HG03135 (cell line): ENCODE data around the gene STT3B.

Experiments used
- ATAC-seq: cut with Tn5 transposase; IDR thresholded peaks from one replicate; pipeline ENCODE4 v1.9.1; 2021; ENCODE audit warnings: mild to moderate bottlenecking, moderate library complexity; ENCODE audit not compliant: unreplicated experiment

STT3B gene

DNA sequence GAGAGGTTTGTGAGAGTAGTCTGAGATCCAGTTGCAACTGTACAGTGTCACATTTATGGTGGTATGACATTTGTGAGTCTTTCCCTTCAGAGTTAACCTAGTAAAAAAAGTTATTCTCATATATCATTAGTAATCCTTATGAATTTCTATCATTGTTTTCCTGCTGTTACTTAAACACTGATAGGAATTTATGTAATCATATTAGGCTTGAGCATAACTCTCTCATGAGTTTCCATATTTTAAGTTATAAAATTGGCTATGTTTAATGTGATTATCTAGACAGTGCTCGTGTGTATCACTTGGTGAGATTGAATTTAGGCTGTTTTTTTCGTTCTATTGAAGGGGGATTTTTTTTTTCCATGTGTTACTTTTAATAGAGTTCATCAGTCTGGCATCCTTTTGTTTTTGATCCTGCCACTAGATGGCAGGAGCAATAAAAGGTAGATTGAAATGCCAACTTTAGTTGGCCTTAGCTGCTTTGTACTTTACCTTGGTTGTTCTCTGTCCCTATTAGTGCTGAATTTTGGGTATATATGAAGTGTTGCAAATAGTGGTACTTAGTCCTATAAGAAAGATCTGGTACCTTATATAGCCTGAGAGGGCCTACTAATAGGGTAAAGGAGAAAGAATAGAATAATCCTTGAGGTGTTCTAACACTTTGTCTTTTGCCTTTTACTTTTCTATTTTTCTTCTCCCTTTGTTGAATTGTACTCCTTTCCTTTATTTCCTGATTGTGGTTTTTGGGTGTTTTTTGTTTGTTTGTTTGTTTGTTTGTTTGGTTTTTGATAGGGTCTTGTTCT, 17.9 kb downstream of the STT3B start:
- no peak for ATAC-seq

DNA sequence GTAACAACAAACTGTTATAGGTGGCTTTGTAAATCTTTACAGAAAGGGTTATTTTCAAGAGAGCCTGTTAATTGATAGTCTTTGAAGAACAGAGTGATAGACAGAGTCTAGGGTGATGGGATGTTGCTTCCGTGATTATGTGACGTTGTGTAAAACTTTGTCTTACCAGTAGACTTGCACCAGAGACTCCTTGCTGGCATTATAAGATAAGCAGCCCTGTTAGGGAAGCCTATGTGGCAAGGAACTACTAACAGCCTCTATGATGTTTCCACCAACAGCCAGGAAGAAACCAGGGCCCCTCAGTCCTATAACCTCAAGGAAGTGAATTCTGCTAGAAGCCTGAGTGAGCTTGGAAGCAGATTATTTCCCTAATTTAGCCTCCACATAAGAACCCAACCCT, 18.9 kb downstream of the STT3B start:
- ATAC-seq: no peak

DNA sequence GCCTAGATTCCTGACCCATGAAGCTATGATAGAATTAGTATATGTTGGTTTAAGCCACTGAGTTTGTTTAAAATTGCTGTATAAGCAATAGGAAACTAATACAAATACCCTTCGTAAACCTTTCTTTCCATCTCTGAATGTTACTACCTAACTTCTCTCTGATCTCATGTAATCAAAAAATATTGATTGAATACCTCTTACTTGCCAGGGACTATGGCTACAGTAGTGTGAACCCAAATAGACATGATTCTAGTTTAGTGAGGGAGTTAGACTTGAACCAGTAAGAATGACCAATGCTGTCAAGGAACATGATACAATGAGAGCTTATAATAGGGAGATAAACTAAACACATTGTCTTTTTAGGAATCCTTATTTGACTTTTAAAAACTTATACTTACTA, 19.4 kb downstream of the STT3B start:
- no peak for ATAC-seq

DNA sequence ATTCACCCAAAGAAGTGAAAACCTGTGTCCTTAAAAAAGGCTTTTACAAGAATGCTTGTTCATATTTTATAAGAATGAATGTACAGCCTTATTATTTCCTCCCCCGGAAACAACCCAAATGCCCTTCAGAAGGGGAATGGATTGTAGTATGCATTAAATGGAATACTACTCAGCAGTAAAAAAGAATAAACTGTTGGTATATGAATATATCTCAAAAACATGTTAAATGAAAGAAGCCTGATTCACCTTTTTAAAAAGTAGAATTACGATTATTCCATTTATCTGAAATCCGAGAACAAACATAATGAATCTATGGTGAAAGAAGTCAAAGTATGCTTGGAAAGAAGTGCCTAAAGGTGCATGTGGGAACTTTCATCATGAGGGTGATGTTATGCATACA, 20.5 kb downstream of the STT3B start:
- no peak for ATAC-seq

DNA sequence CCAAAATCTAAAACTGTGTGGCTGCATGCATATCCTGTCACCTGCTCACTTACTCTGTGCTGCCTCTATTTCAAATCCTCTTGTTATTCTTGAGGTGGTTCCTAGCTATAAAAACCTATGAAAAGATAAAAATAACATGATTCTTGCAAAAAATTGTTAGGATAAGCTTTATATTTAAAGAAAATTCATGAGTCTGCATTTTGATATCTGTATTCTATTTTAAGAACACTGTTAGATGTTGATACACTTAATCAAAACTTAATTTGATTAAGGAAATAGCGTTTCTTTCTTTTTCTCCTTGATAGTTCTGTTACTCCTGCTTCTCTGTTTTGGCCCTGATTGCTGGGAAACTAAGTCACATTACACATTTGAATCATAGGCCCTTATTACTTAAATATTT, 22.5 kb downstream of the STT3B start:
- no peak for ATAC-seq

DNA sequence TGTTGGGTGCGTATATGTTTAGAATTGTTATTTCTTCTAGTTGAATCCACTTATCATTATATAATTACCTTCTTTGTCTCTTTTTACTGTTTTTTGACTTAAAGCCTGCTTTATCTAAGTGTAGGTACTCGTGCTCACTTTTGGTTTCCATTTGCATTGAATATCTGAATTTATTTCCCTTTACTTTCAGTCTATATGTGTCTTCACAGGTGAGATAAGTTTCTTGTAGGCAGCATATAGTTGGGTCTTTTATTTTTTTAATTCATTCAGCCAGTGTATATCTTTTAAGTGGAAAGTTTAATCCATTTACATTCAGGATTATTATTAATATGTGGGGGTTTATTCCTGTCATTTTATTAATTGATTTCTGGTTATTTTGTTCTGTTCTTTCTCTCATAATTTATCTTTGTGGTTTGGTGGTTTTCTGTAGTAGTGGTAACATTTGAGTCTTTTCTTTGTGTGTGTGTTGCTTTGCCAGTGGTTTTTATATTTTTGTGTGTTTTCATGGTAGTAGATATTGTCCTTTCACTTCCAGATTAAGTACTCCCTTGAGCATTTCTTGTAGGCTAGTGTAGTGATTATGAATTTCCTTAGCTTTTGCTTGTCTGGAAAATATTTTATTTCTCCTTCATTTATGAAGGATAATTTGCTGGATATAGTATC, 27.3 kb downstream of the STT3B start:
- ATAC-seq: no peak

DNA sequence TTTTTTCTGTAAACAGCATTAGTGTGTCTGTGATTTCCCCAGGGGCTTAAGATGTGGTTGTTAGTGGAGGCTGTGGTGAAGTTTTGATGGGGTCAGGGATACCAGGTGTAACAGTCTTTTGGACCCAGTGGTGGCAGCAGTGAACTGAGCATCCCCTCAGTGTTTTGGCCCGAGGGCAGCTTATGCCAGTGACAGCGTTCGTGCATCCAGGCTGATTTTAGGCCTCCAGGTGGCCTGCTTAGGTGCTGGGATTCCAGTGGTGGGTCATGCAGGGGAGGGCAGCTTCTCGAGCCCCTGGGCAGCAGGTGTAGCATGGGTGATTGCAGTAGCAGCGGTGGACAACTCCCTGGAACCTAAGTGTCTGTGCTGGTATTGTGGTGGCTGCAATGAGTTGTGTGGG, 29.2 kb downstream of the STT3B start:
- ATAC-seq: no peak

DNA sequence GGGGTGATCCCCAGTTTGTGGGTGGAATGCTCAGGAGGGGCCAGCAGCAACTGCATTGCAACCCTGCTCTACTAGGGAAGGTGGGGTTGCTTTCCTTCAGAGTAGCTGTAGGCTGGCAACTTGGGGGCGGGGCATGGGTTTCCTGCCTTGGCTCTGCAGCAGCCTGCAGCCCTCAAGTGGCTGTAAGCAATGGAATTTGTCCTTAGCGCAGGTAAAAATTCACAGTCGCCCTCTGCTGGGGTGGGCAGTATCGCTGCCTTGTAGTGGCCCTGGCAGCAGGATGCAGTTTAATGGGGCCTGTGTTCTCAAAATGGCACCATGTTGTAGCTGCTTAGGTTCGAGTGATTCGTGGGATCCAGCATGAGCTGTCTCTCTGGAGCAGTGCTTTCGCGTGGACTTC, 29.8 kb downstream of the STT3B start:
- ATAC-seq: no peak

DNA sequence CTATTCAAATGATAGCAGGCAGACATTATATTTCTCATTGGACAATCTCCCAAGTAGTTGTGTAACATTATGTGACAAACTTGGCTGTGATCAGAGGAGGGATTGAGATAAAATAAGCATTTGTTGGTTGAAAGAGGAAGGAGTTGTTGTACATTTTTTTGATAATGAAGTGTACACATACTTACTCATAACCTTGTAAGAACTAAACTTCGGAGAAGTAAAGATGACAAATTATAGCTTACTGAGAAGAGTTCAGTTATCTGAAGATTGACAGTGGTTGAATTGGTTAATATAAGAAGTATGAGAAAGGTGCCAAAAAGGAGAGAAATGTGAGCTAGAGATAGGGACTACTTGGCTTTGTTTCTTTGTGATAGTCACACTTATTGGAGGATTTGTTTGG, 32.6 kb downstream of the STT3B start:
- ATAC-seq: no peak

DNA sequence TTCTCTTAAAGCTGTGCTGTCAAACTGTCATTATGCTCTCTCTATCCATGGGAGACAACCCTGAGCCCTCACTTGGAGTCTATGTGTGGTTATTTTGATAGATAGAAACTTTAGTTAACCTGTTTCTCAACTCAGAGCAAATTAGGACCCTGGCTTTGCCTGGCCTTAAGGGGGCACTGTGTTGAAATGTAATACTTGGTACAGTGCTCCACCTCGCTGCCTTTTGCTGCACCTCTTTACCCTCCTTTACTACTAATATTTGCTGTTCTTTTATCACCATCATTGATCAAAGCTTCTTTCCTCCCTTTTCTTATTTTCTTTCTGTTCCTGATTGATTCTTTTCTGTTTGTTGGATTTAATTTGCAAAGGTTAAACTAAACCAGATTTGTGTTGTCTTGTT, 34.3 kb downstream of the STT3B start:
- ATAC-seq: no peak

DNA sequence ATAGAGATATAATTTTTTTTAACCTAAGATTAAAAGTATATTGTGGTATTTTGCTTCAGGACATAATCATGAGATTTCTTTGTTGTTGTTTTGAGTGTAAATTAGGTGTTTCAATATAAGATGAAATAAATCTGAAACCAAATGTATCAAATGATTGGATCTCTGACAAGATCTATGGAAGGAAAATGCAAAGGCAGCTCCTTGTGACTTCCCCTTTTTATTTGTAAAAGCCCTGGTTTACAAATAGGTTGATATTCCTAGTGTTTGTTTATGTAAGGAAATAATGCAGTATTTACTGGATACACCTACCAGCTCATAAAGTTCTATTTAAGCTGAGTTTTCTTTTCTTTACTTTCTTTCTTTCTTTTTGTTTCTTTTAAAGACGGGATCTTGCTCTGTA, 35.9 kb downstream of the STT3B start:
- no peak for ATAC-seq

DNA sequence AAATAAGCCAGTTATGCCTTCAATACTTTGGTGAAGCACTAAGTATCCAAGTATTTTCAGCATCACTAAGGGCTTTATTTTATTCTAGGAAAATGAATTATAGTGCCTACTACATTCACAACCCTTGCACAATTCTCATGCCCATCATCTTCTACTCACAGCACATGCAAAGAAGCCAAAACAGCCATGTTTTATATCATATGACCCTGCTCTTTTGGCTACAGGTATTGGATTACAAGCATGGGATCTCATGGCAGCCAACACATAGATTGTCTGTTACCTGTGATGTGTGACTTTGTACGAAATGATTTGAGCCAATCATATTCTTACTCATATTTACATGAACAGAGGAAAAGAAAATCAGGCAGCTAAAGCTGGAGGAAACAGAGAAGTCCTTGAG, 38.6 kb downstream of the STT3B start:
- ATAC-seq: no peak

DNA sequence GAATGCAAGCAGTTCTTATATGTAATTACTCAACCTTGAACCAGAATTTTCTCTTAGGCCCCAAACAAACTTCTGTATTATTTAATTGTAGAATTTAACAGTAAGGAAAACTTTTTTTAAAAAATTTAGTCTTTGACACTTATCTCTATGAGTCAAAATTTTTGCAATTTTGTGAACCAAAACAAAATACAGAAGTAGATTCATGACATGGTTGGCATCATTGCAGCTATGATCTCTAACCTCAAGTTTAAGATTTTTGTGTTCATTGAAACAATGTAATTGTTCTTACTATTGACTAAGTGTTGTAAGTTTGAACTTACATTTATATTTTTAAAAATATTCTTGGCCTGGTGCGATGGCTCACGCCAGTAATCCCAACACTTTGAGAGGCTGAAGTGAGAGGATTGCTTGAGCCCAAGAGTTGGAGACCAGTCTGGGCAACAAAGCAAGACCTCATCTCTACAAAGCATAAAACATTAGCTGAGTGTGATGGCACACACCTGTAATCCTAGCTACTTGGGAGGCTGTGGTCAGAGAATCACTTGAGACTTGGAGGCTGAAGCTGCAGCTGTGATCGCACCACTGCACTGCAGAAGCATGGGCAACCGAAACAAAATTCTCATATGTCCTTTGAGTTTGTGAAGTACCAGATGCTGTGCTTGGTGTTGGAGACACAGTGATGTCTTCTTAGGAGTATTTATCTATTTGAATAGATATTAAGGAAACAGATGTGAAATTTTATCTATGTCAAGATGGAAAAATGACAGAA, 39.7 kb downstream of the STT3B start:
- no peak for ATAC-seq

DNA sequence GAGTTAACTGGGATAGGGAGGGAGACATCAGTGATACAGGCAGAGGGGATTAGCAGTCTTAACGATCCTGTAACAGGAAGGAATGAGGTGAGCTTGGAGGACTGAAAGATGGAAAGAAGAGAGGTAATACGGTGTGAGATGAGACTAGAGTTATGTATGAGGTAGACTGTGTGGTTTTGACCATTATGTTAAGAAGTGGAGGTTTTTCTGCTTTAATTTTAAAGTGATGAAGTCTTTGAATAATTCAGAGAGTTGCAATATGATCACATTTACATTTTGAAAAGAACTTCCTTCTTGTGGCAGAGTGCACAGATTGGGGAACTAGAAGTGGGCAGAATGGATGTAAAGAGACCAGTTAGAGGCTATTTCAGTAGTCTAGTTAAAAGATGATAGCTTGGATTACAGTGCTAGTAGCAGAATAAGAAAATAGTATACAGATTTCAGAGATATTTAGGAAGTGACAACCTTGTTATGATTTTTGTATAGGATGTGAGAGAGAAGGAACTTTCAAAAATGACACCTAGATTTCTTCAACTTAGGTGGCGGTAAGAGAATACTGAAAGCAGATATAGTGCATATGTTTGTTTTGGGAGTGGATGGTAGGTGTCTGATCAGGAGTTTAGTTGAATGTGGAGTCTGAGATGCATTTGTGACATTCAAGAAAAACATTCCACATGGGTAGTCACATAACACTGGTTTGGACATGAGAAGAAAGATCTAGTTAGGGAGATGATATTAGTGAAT, 40.5 kb downstream of the STT3B start:
- no peak for ATAC-seq

DNA sequence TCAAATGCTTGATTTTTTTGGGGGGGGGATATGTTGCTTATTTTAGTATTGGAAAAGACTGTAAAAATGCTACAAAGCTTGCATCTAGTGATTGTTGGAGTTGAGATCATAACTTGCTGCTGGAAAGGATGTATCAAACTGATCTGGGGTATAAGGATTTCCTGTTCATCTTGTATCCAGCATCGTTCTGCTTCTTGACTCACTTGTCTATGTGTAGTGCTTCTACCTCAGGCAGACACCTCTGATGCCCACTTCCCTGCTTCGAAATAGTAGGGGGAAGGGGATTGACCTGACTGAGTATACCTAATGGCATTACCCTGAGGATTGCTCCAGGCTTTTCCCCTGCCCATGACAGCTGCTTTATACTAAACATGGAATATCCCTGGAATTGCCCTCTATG, 42.7 kb downstream of the STT3B start:
- no peak for ATAC-seq

DNA sequence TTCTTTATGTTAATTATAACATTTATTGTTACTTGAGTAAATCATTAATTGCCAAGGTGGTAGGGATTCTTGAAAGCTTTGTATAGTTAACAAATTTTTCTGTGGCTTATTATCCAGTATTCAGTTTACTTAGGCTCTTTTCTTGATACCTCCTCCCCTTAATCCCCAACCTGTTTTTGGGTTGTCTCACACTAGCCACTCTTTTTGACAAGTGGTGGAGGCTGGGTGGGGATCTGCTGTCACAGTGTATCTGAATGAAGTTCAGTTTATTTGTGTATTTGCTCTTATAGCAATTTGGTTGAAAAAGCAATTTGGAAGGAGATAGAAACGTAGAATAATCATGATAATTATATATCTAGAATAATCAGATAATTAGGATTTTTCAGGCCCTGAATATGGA, 43.8 kb downstream of the STT3B start:
- ATAC-seq: no peak

DNA sequence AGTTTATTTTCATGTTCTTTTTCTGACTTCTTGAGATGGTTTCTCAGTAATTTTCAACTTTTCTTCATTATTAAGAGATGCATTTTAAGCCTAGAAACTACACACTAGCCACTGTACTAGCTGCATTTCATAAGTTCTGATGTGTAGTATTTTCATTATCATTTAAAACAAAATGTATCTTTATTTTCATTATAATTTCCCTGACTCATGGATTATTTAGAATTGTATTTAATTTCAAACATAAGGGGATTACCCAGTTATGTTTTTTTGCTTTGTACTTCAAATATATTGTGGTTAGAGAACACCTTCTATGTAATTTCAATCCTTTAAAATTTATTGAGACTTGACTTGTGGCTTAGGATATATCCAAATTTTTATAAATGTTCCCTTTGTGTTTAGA, 44.5 kb downstream of the STT3B start:
- ATAC-seq: no peak

DNA sequence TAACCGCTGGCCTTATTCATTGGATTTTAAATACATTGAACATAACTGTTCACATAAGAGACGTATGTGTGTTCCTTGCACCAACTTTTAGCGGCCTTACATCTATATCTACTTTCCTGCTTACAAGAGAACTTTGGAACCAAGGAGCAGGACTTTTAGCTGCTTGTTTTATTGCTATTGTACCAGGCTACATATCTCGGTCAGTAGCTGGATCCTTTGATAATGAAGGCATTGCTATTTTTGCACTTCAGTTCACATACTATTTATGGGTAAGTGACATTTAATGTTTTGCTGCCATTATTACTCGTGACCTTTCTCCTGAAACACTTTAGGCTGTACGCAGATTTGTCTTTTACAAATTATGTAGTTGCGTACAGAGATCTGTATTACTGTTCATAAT, 47.1 kb downstream of the STT3B start:
- no peak for ATAC-seq

DNA sequence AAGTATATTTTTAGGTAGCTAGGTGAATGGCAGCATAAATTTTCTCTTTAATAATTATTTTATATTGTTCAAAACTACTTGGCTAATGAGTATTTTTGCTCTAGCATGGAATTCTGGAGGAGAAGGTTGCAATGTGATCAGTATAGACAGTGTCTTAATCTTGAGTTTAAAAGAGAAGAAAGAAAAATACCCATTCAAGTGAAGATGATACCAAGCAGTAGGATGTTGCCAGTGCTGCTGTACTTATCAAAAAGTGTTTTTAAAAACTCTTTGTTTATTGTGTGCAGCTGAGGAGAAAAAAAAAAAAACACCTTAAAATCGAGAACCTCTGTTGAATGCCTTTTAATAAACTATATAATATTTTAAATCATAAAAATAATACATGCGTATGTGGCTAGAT, 47.9 kb downstream of the STT3B start:
- no peak for ATAC-seq

DNA sequence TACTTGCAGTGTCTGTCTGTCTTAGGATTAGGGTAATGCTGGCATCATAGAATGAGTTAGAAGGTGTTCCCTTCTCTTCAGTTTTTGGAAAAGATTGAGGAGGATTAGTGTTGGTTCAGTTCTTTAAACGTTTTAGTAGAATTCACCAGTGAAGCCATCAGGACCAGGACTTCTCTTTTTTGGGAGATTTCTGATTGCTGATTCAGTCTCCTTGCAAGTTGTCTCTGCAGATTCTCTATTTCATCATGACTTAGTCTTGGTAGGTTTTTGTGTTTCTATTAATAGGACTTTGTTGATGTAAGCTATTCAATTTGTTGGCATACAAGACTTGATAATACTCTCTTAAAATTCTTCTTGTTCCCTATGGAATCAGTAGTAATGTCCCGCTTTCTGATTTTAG, 48.9 kb downstream of the STT3B start:
- no peak for ATAC-seq

DNA sequence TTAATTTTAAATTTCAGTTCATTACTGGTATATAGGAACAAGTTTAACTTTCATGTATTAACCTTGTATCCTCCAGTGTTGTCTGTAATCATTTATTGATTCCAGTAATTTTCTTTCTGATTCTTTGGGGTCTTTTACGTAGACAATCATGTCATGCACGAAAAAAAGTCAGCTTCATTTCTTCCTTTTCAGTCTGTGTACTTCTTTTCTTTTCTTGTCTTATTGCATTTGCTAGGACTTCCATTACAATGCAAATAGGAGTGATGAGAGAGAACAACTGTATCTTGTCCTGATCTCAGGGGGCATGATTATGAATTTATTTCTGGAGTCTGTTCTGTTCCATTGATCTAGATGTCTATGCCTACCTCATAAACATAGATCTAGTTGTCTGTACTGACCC, 56.5 kb downstream of the STT3B start:
- ATAC-seq: no peak
